ENCODE data around the gene ATP1A1.

ATP1A1 gene

DNA sequence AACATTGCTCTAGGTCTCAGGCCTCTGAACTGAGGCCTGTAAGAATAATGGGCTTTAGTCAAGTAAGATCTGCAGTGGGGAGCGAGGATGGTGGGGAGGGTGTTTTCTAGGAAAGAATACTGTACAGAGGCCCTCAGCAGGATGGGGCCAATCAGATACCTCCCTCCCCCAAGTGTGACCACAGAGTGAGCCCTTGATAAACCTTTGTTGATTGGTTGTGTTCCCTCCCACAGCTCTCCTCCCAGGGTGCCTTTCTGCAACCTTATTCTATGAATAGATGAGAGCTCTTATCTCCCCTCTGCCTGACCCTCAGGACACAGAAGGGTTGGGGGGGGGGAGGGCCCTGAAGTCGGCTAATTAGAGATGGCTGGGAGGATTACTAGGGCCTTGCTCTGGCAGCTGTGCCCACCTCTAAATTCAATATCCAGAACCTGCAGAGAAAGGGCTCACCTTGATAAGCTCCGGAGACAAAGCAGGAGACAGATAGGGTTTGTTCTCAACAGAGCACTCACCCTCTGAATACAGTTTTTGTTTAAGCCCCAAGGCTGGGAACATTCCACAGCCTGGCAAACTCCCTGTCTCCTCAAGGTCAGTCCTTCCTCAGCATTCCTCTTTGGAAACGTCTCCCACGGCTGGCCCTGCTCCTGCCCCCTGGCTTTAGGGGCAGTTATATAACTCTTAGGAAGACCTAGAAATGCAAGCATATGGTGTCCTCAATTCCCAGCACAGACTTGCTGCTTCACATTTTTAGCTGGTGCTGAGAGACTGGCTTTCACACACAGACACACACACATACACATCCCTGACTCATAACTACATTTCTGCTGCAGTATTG is 42.9 kb downstream of the ATP1A1 start:
- DNase-seq = no peak

DNA sequence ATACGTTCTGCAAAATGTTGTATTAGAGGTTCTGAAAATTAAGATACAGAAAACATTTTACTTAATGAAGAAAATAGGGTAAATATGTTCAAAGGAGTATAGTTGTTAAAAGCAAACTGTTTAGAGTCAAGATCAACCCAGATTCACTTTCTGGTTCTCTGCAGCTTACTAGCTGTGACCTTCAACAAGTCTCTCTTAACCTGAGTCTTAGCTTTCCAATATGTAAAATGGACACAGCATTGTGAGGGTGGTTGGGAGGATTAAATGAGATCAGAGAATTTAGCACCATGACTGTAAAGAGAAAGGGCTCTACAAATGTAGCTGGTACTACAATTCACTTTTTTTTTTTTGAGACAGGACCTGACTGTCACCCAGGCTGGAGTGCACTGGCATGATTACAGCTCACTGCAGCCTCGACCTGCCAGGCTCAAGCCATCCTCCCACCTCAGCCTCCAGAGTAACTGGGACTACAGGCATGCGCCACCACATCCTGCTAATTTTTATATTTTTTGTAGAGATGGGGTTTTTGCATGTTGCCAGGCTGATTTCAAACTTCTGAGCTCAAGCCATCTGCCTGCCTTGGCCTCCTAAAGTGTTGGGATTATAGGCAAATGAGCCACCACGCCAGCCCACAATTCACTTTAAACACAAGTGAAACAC is 43.9 kb downstream of the ATP1A1 start:
- no peak for DNase-seq

DNA sequence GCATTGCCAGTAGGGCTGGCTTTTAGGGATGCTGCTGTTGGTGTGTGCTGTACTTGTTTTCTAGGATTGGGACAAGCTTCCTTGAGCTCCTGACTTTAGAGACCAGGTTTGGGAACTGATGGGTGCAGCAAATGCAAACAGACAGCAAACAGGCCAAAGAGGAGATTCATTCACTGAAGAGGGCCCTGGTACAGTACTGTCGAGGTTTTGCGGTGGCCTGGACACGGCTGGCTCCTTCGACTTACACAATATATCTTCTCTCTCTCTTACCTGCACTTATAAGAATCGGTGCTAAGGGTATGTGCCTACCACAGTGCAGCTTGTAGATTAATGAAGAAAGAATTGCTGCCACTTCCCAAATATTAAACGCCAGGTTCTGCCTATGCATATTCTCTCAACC is 44.6 kb downstream of the ATP1A1 start:
- DNase-seq = no peak

DNA sequence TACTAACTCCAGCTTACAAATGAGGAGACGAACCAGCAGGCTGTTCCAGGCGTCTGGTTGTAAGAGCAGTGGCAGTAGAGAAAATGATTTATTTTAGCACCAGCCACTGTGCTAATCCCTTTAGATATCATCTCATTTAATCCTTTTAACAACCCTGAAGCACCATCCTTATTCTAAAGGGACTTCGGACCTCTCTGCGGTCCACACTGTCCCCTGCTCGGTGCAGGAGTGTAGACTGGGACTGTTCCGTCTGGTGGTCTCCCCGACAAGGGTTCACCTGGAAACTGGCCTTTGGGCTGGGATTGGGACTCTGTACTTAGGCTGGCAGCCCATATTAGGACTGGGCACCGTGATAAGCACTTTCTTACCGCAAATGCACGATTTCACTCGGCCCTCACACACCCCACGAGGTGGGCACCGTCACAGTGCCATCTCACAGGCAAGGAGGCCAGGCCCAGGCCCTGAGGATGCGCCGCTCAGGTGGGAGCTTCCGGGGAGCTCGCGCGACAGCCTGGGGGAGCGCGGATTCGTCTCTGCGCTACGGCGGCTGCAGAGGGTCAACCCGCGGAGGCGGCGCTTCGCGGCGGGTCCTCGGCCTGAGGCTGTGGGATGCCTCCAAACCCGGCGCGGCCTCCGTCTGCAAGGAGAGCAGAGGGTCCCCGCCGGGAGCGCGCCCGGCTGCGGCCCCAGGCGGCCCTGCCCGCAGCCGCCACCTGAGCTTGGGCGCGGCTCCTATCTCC is 45.2 kb downstream of the ATP1A1 start:
- peak; percentile 87 for DNase-seq

DNA sequence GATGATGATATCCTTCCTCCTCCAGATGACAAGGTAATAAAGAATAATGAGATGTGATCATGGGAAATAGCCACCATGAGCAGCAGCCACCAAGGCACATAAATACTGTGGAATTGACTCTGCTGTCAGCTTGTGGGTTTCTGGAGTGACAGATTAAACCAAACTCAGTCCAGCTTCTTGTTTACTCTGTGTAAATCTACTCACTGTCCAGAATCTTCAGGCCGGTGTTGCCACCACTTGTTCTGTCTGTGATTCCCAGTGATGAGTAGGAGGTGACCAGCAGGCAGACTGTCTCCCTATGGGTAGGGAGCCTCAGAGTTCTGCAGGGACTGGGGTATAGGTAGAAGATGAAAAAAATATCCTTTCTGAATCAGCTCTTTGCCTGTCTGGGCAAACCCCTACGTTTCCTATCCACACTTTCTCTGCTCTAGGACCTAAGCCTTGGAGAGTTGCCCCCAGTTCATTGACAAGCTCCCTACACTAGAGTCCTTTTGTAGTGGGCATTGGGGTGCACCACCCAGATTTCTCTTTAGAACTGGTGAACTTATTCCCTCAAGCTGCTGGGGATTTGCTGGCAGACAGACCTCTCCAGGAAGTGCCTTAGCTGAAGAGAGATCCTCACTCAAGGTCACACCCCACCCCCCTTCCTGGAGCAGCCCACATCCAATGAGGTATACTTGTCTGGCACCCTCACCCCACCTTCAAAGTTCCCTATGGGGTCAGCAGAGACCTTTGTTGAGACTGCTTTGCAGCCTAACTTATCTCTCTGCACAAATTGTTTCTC is 47.6 kb downstream of the ATP1A1 start:
- no peak for DNase-seq

DNA sequence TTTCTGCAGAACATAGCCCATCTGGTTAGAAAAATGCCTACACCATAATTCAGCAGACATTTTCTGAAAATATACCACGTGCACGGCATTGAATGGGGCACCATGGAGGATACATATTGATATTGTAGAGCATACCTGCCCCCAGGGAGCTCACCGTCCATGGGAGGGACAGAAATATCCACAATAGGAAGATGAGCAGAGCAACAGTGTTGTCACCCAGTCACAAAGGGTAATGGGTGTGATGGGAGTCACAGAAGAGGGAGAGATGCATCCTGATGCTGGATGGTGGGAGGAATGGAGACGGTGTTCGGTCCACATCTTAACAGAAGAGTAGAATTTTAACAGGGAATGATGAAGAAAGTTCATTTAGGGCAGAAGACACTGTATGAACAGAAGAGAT is 51.4 kb downstream of the ATP1A1 start:
- DNase-seq = no peak

DNA sequence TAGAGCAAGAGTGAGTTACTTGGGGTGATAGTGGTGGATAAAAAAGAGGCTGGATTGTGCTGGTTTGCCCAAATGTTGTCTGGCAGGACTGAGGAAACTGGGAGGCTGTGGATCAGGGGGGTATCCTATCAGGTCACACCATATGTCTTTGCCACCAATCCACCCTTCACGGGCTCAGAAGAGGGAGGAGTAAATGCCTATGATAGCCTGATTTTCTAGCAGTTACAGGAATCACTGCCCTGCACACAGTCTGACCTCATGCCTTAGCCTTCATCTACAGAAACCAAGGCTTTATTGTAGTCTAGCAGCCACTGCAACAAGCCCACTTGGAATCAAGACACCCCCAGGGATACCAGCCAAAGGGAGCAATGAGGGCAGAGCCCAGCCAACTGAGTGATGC is 51.8 kb downstream of the ATP1A1 start:
- no peak for DNase-seq

DNA sequence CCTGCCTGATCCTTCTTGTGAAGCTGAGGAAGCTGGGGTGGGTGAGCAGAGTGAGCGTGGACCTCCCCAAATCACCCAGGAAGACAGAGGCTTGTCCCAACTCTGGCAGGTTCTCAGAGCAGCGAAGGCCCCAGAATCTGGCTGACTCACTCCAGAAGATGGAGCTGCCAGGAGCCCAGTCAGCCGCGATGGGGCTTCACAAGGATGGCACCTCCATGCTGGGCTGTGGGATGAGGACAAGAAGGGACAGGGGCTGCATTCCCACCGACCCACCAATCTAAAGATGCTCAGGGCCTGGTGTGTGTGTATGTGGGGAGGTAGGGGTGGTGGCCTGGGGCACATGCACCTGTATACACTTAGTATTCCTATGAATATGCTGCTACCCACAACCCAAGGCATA is 52.9 kb downstream of the ATP1A1 start:
- no peak for DNase-seq

DNA sequence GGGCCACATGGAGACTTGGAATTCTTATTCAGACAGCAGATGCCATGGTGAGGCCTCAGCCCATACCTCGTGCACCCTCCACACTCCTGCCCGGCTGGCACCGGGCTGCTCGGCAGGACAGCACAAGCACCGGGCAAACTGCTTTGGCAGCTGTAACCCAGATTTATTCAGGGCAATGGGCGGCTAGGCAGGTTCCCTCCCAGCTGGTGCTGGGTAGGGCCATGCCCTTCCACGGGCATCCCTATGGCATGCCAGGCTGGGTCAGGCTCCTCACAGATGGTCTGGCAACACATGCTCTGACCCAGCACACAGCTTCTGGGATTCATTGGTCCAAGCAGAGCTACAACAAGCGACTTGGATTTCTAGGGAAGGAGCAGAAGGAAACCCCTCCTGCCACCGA is 53.4 kb downstream of the ATP1A1 start:
- DNase-seq = no peak

DNA sequence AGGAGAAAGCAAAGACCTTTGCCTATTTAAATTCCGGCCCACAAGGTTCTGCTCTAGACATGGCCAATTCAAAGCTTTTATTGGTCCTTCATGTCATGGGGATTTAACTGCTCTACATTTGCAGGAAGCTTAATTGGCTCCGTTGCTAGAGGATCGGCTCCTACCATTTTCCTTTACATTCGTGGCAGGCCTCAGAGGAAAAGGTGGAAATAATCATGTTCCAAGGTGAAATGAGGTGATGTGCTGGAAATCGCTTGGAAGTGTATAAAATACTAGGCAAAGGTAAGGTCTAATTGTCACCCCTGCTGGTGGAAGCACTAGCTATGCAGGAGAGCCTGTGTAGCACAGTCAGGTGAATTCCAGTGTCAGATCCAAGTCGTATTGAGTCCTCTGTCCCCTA is 55.5 kb downstream of the ATP1A1 start:
- DNase-seq = no peak

DNA sequence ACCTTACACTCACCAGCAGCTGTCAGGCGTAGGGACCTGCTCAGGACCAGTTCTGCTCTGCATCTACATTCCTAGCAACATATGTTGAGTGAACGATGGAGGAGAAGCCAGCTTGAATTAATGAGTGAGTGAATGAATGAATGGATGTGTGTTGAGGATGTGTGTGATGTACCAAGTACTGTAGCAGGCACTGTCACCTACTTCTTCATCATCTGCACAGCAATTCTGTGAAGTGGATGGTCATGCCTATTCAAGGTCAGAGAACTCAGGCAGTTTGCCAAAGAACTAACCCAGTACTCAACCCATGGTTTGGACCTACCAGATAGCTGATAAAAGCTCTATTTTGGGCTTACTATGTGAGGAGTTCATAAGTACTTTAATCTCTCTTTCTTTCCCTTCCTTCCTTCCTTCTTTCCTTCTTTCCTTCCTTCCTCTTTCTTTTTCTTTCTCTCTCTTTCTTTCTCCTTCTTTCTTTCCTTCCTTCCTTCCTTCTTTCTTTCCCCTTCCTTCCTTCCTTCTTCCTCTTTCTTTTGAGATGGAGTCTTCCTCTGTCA is 56.9 kb downstream of the ATP1A1 start:
- DNase-seq = no peak

DNA sequence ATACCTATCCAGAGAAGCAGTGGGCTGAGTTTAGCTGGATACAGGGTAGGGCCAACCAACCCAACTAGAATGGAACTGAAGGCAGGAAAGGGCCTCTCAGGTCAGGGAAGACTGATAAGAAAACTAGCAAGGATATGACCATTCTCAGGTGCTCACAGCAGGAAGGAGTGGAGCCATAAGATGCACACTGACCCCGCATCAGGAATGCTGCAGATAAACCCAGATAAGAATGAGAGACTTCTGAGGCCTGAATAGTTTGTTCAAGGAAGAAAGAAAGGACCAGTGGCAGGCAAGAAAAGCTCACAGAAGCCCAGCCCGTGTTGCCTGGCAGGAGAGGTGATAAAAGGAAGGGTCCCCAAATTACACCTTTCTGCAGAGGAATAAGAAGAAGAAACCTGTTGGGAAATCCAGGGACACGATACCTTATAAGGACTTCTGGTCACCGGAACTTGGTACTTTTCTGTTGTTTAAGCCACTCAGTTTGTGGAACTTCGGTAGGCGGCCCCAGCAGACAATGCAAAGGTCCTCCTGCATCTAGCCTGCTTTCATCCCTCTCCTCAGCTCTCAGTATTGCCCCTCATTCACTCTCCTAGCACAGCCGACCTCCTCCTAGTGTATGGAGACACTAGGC is 58.9 kb downstream of the ATP1A1 start:
- no peak for DNase-seq

DNA sequence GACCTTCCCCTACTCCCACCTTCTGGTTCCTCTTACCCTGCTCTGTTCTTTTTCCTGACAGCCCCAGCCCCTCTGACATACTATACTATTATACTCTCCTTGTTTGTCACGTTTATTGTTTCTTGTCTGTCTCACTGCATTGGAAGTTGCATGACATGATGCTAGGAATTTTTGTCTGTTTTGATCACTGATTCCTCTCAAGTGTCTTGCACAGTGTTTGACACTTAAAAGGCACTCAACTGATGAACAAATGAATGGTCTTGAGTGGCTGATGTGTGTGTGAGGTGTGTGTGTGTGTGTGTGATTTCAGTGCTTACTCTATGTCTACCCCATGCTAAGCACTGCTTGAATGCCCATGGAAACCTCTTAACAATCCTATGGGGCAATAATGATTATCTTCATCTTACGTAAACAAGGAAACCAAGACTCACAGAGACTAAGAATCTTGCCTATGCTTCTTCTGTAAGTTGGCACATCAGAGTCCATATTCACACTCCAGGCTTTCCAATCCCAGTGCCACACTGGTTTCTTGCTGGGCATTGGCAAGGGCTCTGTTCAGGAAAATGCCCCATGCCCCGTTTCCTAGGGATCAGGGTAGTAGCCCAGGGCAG is 59.7 kb downstream of the ATP1A1 start:
- DNase-seq = no peak

DNA sequence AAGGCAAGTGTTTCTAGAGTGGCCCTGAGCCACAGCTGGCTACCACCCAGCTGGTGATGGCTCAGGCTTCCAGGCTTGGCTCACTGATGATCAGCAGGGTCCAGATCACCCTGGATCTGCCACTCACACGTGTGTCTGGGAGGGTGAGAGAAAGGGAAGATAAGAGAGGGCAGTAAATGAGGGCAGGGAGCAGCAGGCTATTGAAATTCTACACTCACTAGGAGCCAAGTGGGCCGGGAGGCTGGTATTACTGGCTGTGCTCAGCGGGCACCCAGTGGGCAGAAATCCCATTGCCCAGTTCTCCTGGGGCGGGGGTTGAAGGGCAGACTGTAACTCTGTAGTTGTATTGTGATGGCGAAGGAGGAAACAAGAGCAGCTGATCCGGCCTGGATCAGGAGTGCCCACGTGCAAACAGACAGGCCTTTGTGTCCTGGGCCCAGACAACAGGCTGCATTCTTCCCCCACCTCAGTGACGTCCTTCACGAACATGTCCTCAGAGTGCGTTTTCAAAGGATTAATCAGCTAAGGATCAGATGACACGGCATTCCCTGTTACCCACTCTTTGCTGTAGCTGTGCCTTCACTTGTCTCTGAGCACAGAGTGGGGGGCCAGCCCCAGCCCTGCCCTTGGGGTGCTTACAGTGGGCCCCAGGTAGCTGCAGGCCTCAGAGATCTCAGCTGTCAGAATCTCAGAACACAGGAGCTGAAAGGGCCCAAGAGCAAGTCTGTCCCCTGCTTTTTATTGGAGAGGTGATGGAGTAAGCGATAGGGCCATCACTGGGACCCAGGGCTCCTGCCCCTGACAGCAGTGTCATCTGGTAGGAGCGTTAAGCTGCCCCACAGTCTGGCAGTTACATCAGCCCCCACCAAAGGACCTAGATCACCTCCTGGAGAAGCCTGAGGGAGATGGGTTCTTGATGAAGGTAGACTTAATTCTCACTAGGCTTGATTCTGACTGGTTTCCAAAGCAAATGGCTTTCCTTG is 60.5 kb downstream of the ATP1A1 start:
- DNase-seq = no peak

DNA sequence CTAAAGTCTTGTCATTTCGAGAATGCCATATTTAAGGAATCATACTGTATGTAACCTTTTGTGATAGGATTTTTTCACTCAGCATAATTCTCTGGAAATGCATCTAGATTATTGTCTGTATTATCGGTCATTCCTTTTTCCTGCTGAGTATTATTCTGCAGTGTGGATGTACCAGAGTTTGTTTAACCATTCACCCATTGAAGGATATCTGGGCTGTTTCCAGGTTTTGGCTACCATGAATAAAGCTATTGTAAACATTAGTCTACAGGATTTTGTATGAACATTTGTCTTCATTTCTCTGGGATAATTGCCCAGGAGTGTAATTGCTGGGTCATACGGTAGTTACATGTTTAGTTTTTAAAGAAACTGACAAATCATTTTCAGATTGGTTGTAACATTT is 61.8 kb downstream of the ATP1A1 start:
- DNase-seq = no peak

DNA sequence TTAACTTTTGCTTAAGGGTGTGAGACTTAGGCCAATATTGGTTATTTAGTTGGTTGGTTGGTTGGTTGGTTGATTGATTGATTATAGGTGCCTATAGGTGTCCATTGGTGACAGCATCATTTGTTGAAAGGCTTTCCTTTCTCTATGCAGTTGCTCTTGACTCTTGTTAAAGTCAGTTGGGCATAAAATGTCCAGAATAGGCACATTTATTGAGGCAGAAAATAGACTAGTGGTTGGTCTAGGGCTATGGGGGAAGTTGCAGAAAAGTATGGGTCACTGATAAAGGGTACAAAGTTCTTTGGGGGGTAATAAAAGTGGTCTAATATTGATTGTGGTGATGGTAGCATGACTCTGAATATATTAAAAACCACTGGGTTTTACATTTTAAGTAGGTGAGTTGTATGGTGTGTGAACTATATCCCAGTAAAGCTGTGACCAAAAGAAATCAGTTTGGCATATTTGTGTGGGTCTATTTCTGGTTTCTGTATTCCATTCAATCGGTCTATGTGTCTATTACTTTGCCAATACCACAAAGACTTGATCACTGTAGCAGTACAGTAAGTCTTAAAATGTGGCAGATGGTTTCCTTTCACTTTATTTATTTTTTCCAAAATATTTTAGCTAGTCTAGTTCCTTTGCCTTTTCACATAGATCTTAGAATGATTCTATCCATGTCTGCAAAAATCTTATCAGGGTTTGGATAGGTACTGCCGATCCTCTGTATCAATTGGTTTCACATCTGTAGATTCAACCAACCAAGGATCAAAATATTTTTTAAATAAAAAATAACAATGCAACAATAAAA is 63.0 kb downstream of the ATP1A1 start:
- no peak for DNase-seq

DNA sequence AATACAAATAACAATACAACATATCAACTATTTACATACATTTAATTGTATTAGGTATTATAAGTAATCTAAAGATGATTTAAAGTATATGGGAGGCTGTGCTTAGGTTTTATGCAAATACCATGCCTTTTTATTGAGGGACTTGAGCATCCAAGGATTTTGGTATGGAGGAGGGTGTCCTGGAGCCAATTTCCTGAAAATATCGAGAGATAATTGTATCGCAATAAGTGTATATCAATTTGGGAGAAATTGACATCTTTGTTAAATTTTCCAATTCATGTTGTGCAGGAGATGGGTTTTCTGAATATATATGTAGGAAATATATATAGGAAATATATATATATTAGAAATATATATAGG is 63.5 kb downstream of the ATP1A1 start:
- no peak for DNase-seq

DNA sequence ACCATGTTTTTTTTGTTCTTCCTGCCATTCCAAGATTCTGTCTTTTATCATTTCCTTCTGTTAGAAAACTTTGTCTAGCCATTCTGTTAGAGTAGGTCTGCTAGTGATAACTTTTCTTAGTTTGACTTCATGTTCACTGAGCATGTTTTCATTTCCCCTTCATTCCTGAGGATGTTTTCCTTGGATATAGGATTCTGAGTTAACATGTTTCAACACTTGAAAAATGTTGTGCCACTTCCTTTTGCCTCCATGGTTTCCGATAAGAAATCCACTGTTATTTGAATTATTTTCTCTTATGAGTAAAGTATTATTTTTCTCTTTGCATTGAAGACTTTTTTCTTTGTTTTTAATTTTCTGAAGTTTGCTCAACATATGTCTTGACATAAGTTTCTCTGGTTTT is 66.7 kb downstream of the ATP1A1 start:
- DNase-seq = no peak

DNA sequence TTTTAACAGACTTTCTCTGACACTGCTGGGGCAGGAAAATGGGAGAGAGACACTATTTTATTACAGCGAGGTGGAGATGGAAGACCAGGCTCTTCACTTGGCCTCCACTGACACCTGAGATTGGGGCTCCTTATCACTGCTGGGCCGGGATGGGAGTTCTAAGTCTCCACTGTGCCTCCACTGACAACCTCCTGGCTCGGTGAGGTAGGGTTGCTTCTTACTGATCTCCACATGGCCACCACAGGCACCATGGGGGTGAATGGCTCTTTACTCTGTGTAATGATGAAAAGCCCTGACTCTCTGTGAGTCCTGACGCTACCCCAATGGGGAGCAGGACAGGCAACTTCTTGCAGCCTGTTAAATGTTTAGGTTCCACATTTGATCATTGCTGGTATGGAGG is 67.7 kb downstream of the ATP1A1 start:
- DNase-seq = no peak

DNA sequence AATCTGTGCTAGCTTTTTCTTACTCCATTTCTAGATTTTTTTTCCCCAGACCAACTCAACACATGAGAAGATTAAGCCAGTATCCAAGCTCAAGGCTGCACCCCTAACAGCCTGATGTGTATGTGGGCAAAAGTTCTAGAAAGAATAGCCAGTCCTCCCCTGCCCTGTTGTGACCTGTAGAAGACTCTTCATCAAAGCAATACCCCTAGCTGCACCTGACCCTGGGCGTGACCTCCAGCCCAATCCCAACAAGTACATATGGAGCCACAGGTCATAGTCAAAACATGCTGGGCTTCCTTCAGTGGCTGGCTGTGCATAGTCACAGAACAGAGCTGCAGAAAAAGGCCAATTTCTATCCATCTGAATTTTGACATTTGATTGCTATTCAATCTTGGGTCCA is 72.5 kb downstream of the ATP1A1 start:
- DNase-seq = no peak
